ENCODE data around the gene FGR. TPM values are rescaled to one million over a fixed set of nuclear protein-coding genes. Genes with fewer than 3 reads are reported as not detected.

FGR gene
- total and polyA plus RNA-seq, 5 donors, result 3.2 to 12.6 (median 4.9) TPM

GRCh38 chr1:27660300-27660835 is 25.4 kb upstream of the FGR start:
- 58% methylated on average over 10 of the region's 10 CpGs for WGBS
- Histone ChIP-seq H3K27me3 (ENCODE audit: control insufficient read depth, insufficient read depth) (no peaks in the 10 kb centered on the region), H3K27ac (ENCODE audit: low read length) (peak overlapping the region; percentile 93), H3K9me3 (ENCODE audit: control insufficient read depth, low read length) (no peaks in the 10 kb centered on the region), H3K4me1 (ENCODE audit: control insufficient read depth, insufficient read depth, low read length) (peaks cover 18% of the 10 kb centered on the region), H3K4me3 (ENCODE audit: low read length) (peak overlapping the region; percentile 60)
- intact Hi-C loops (cut with DNase I), result loop anchor here in 2 of 4 donors (10.0 kb wide), 2 partner anchors 266 to 366 kb away; partner anchors contain the start of gene GPR3 (in 1 of the 2)
- DNase-seq, result no peak
- no peak for ATAC-seq

DNA sequence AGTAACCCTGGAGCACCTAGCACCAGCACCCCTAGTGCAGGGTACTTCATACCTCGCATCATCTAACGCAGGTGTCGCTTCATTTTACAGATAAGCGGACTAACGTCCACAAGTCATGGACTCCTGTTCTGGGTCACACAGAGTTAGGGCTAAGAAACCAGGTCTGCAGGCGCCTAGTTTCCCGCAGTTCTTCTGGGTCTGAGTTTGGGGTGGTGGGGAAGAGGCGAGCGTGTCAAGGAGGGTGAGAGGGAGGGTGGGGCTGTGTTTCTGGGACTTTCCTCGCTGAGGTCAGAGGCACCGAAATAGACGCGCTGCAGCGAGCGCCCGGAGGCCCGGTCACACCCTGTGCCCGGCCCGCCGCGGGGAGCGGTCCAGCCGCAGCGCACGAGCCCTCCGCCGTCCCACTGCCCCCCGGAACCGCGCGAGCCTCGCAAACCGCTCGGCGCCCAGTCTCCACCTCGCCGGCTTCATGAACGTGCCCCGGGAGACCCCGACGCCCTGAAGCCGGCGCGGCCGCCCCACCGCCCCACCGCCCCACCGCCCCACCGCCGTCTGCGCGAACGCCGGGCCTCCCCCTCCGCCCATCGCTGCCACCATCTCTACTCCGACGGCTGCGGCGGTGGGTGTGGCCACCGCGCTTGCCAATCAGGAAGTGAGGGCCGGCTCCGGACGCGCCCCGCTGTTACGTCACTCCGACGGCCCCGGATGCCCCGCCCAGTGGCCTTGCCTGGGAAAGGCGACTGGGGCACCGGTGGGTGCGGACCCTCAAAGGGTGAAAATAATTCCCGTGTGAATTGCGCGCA is 24.7 kb upstream of the FGR start:
- Histone ChIP-seq H3K4me1 (ENCODE audit: control insufficient read depth, insufficient read depth, low read length) (peaks cover 22% of the 10 kb centered on the region), H3K4me3 (ENCODE audit: low read length) (peak overlapping the region; percentile 60), H3K27ac (ENCODE audit: low read length) (peak overlapping the region; percentile 93), H3K9me3 (ENCODE audit: control insufficient read depth, low read length) (no peaks in the 10 kb centered on the region), H3K27me3 (ENCODE audit: control insufficient read depth, insufficient read depth) (no peaks in the 10 kb centered on the region)
- intact Hi-C loops (cut with DNase I), result loop anchor here in 3 of 4 donors (5.0 to 10.0 kb wide), 4 partner anchors 42 to 365 kb away; partner anchors contain the start of gene GPR3 (in 1 of the 3)
- ATAC-seq (peak; percentile 83 to 90), DNase-seq (peak; percentile 95 to 98 (median 98))
- WGBS, result 5% methylated on average over 78 of the region's 78 CpGs

DNA sequence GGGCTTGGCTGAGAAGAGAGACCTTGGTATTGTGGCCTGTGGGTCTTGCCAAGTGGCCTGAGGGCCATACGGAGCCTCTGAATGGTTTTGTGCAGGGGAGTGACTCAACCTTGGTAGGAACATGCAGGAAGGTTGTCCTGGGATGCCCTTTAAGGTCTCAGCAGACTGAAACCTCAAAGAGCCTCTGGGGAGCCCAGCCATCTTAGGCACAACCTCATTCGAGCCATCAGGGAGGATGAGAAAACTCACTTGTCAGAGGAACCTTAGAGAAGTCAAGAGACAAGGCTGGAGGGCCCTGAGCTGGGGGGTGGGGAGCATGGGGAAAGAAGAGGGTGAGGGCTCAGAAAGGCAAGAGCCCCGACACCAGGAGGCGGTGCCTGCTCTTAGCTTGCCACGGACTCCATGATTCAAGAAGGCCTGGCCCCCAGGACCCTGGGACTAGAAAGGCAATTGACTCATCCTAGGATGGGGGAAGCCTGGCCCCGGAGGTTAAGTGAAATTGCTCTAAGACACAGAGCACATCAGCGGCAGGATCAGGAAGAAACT is 24.0 kb upstream of the FGR start:
- Histone ChIP-seq H3K4me1 (ENCODE audit: control insufficient read depth, insufficient read depth, low read length) (peaks cover 22% of the 10 kb centered on the region), H3K4me3 (ENCODE audit: low read length) (no peak overlapping the region), H3K27me3 (ENCODE audit: control insufficient read depth, insufficient read depth) (no peaks in the 10 kb centered on the region), H3K9me3 (ENCODE audit: control insufficient read depth, low read length) (no peaks in the 10 kb centered on the region), H3K27ac (ENCODE audit: low read length) (peak overlapping the region; percentile 92)
- peak in 1 of 2 donors; percentile 5 for ATAC-seq
- 41% methylated on average over 7 of the region's 7 CpGs for WGBS
- intact Hi-C loops (cut with DNase I), result loop anchor here in 2 of 4 donors (5.0 kb wide), 2 partner anchors 42 to 357 kb away; no protein-coding TSS in a partner anchor
- peak in 1 of 3 donors; percentile 45 for DNase-seq

- no peaks in the 10 kb centered on the region for H3K27me3 ChIP-seq (ENCODE audit: control insufficient read depth, insufficient read depth)
- no peaks in the 10 kb centered on the region for H3K9me3 ChIP-seq (ENCODE audit: control insufficient read depth, low read length)
- H3K4me3 ChIP-seq (ENCODE audit: low read length), result no peak overlapping the region
- intact Hi-C loops (cut with DNase I), result loop anchor here in 2 of 4 donors (5.0 kb wide), 2 partner anchors 39 to 354 kb away; no protein-coding TSS in a partner anchor
- DNase-seq, result peak; percentile 80 to 86 (median 84)
- 75% methylated on average over 7 of the region's 7 CpGs for WGBS
- peak overlapping the region; percentile 93 for H3K27ac ChIP-seq (ENCODE audit: low read length)
- peak; percentile 44 to 73 for ATAC-seq
- peaks cover 18% of the 10 kb centered on the region for H3K4me1 ChIP-seq (ENCODE audit: control insufficient read depth, insufficient read depth, low read length)
These were observed 21.3 kb upstream of the FGR start for GRCh38 chr1:27656157-27656893.

DNA sequence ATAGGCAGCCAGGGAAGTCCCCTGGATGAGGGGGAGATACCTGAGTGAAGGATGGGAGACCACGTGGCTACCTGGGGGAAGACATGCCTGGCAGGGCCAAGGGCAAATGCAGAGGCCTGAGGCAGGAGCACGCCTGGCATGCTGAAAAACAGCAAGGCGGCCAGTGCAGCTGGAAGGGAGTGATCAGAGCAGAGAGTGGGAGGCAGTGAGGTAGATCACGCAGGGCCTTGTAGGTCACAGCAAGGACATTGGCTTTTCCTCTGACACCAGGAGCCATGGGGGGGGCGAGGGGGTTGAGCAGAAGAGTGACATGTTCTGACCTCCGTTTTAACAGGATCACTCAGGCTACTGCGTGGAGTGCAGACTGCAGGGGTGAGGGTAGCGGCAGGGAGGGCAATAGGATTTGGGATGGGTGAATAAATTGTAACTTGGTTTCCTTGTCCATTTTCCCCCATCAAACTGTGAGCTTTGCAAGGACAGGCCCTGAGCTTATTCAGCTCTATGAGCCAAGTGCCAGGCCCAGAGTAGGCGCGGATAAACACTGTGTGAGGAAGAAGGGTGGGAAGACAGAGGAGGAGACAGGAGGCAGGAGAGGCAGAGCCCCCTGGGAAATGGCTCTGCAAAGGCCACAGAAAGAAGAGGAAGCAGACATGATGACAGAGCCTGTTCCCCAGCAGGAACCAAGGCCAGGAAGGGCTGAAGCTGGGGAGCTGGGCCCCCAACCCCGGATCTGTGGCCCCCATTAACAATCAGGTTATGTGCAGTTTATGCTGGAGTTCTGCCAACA is 20.4 kb upstream of the FGR start:
- intact Hi-C loops (cut with DNase I), result loop anchor here in 2 of 4 donors (5.0 kb wide), 2 partner anchors 38 to 353 kb away; no protein-coding TSS in a partner anchor
- DNase-seq (no peak), ATAC-seq (peak in 1 of 2 donors; percentile 5)
- Histone ChIP-seq H3K9me3 (ENCODE audit: control insufficient read depth, low read length) (no peaks in the 10 kb centered on the region), H3K27me3 (ENCODE audit: control insufficient read depth, insufficient read depth) (no peaks in the 10 kb centered on the region), H3K27ac (ENCODE audit: low read length) (peak overlapping the region; percentile 93), H3K4me3 (ENCODE audit: low read length) (no peak overlapping the region), H3K4me1 (ENCODE audit: control insufficient read depth, insufficient read depth, low read length) (peaks cover 24% of the 10 kb centered on the region)
- WGBS, result 53% methylated on average over 11 of the region's 11 CpGs

GRCh38 chr1:27652111-27652864 is 17.3 kb upstream of the FGR start:
- peaks cover 30% of the 10 kb centered on the region for H3K4me1 ChIP-seq (ENCODE audit: control insufficient read depth, insufficient read depth, low read length)

DNA sequence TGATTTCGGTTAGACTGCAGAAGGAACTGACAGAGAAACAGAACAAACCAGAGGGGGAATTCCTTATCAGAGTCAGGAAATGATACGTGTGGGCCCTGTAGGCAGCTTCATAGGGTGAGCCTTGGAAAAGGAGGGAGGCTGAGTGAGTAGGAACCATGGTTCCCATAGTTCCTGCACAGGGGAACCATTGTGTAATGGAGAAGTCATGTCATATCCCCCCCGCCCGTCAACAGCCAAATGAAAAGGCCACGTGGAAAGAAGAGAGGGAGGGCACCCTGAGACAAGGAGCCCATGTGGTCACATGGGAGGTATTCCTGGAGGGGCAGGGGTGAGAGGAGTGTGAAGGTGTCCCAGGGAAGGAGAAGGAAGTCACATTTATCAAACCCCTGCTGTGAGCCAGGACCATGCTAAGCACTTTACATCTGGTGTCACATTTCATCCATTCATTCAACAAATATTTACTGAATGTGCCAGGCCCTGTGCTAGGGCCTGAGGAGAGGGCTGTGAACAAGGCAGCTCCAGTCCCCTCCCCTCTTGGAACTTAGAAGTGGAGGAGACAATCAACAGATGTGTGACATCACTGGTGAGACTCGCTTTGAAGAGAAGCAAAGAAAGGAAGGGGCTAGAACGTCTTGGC is 15.7 kb upstream of the FGR start:
- peaks cover 21% of the 10 kb centered on the region for H3K4me1 ChIP-seq (ENCODE audit: control insufficient read depth, insufficient read depth, low read length)
- peak overlapping the region; percentile 18 for H3K27ac ChIP-seq (ENCODE audit: low read length)
- ATAC-seq, result peak; percentile 46 to 92
- no peak overlapping the region for H3K4me3 ChIP-seq (ENCODE audit: low read length)
- no peak for DNase-seq
- intact Hi-C loops (cut with DNase I), result no loop called here
- WGBS, result 20% methylated on average over 7 of the region's 7 CpGs
- no peaks in the 10 kb centered on the region for H3K9me3 ChIP-seq (ENCODE audit: control insufficient read depth, low read length)
- no peaks in the 10 kb centered on the region for H3K27me3 ChIP-seq (ENCODE audit: control insufficient read depth, insufficient read depth)

More at GRCh38 chr1:27652111-27652864, 17.3 kb upstream of the FGR start:
- Histone ChIP-seq H3K4me3 (ENCODE audit: low read length) (no peak overlapping the region), H3K27ac (ENCODE audit: low read length) (no peak overlapping the region), H3K9me3 (ENCODE audit: control insufficient read depth, low read length) (no peaks in the 10 kb centered on the region), H3K27me3 (ENCODE audit: control insufficient read depth, insufficient read depth) (no peaks in the 10 kb centered on the region)
- intact Hi-C loops (cut with DNase I), result no loop called here
- ATAC-seq (no peak), DNase-seq (no peak)
- WGBS, result 83% methylated on average over 5 of the region's 5 CpGs

DNA sequence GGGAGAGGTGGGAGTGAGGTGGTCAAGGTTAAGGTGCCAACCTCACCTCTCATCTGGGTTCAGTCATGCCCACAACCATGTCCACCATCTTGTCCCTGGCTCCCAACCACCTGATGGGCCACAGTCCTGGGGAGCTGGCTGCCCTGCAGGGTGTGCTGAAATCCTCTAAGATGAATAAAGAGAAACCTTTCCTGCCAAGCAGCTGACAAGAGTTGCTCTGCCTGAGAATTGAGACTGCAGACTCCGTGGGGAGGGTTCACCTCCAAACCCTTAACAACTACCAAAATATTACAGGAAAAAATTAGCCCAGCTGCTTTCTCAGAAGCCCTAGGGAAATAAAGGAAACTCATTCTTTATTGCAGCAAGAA is 15.2 kb upstream of the FGR start:
- Histone ChIP-seq H3K9me3 (ENCODE audit: control insufficient read depth, low read length) (no peaks in the 10 kb centered on the region), H3K4me3 (ENCODE audit: low read length) (no peak overlapping the region), H3K27ac (ENCODE audit: low read length) (no peak overlapping the region), H3K4me1 (ENCODE audit: control insufficient read depth, insufficient read depth, low read length) (peaks cover 16% of the 10 kb centered on the region), H3K27me3 (ENCODE audit: control insufficient read depth, insufficient read depth) (no peaks in the 10 kb centered on the region)
- intact Hi-C loops (cut with DNase I), result no loop called here
- ATAC-seq (peak in 1 of 2 donors; percentile 10), DNase-seq (no peak)
- 28% methylated on average over 1 of the region's 1 CpG for WGBS

DNA sequence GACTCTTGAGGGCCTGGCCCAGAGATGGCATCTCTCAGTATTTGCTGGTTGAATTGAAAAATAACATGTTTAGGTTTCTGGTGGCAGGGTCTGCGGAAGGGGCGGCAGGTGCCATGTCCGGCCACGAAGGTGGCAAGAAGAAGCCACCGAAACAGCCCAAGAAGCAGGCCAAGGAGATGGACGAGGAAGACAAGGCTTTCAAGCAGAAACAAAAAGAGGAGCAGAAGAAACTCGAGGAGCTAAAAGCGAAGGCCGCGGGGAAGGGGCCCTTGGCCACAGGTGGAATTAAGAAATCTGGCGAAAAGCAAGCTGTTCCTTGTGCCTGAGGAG is 14.3 kb upstream of the FGR start:
- H3K4me3 ChIP-seq (ENCODE audit: low read length), result no peak overlapping the region
- H3K4me1 ChIP-seq (ENCODE audit: control insufficient read depth, insufficient read depth, low read length), result peaks cover 14% of the 10 kb centered on the region
- H3K27ac ChIP-seq (ENCODE audit: low read length), result no peak overlapping the region
- intact Hi-C loops (cut with DNase I), result no loop called here
- ATAC-seq (no peak), DNase-seq (no peak)
- 97% methylated on average over 11 of the region's 11 CpGs for WGBS
- H3K27me3 ChIP-seq (ENCODE audit: control insufficient read depth, insufficient read depth), result no peaks in the 10 kb centered on the region
- H3K9me3 ChIP-seq (ENCODE audit: control insufficient read depth, low read length), result no peaks in the 10 kb centered on the region
